ENCODE measurements around the gene ARHGAP12. TPM values are rescaled to one million over a fixed set of nuclear protein-coding genes. Genes with fewer than 3 reads are reported as not detected.
A peak's percentile ranks its signal among the peaks of the same experiment; 100 is the strongest.
"Not testable (repeated sequence)": the region's sequence is repeated elsewhere in the genome, so short reads cannot be mapped to it uniquely, and the experiment has no call there.

The ARHGAP12 gene
- total and polyA plus RNA-seq, 2 experiments from 2014 or later: 12.7 to 29.1 TPM

GRCh38 chr10:31974434-31975124 lies 45.9 kb upstream of the ARHGAP12 start:
- Histone ChIP-seq H3K27me3 (no peaks in the 10 kb centered on the region), H3K4me3 (no peak overlapping the region), H3K27ac (no peak overlapping the region), H3K36me3 (no peaks in the 10 kb centered on the region), H3K9me3 (ENCODE audit: low read depth) (no peaks in the 10 kb centered on the region), H3K4me1 (ENCODE audit: low read depth) (no peaks in the 10 kb centered on the region)
- TF ChIP-seq, protein P1, sequence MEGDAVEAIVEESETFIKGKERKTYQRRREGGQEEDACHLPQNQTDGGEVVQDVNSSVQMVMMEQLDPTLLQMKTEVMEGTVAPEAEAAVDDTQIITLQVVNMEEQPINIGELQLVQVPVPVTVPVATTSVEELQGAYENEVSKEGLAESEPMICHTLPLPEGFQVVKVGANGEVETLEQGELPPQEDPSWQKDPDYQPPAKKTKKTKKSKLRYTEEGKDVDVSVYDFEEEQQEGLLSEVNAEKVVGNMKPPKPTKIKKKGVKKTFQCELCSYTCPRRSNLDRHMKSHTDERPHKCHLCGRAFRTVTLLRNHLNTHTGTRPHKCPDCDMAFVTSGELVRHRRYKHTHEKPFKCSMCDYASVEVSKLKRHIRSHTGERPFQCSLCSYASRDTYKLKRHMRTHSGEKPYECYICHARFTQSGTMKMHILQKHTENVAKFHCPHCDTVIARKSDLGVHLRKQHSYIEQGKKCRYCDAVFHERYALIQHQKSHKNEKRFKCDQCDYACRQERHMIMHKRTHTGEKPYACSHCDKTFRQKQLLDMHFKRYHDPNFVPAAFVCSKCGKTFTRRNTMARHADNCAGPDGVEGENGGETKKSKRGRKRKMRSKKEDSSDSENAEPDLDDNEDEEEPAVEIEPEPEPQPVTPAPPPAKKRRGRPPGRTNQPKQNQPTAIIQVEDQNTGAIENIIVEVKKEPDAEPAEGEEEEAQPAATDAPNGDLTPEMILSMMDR (IDR thresholded peaks at IDR 0.05; ENCODE audit: low read depth, low read length): no peak
- no peak for DNase-seq (ENCODE audit: low read depth in 1 of 2, low spot score in 1 of 2)

DNA sequence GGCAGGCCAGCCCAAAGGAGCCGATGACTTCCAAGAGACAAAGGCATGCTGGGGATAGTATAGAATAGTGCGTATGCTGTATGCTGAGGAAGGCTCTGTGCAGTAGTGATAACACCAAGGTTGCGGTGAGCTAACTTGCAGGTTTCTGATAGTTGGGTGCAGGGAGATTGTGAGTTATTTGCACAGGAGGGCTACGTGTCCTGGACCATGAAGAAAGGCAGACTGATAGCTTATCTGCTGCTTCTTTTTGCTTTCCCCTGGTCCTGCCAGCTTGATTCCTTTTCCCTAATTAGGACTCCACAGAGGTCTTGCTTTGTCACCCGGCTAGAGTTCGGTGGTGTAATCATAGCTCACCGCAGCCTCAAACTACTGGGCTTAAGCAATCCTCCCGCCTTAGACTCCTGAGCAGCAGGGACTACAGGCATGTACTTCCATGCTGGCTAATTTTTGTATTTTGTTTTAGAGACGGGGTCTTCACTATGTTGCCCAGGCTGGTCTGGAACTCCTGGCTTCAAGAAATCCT lies 43.9 kb upstream of the ARHGAP12 start:
- Histone ChIP-seq H3K27me3 (no peaks in the 10 kb centered on the region), H3K9me3 (ENCODE audit: low read depth) (no peaks in the 10 kb centered on the region)

GRCh38 chr10:31969847-31970246 lies 41.2 kb upstream of the ARHGAP12 start:
- DNase-seq (ENCODE audit: low read depth in 1 of 2, low spot score in 1 of 2); H3K9me3 ChIP-seq (ENCODE audit: low read depth); H3K27ac ChIP-seq; H3K36me3 ChIP-seq; H3K27me3 ChIP-seq; H3K4me1 ChIP-seq (ENCODE audit: low read depth); H3K4me3 ChIP-seq: not testable (repeated sequence)

More for the DNA sequence above, 43.9 kb upstream of the ARHGAP12 start:
- Histone ChIP-seq H3K4me3 (no peak overlapping the region), H3K4me1 (ENCODE audit: low read depth) (no peaks in the 10 kb centered on the region), H3K27ac (no peak overlapping the region), H3K36me3 (no peaks in the 10 kb centered on the region)
- TF ChIP-seq, protein P1 (IDR thresholded peaks at IDR 0.05; ENCODE audit: low read depth, low read length): no peak
- peak in 1 of 2 donors; percentile 38 for DNase-seq (ENCODE audit: low read depth in 1 of 2, low spot score in 1 of 2)

DNA sequence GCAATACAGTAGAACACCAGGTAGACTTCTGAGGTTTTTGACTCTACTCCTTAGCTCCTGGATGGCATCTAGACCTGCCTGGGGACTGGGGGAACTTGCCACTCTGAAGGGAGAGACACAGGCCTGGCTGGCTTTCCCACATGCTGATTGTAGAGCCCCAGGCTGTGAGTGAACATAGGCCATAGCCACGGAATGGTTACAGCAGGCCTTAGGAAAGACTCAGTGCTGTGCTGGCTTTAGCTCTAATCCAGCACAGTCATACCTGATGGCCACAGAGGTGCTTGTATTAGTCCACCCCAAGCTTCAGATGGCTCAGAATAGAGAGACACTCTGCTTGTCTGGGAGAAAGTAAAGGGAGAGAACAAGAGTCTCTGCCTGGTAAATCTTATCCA lies 35.0 kb upstream of the ARHGAP12 start:
- no peak overlapping the region for H3K27ac ChIP-seq
- TF ChIP-seq, protein P1 (IDR thresholded peaks at IDR 0.05; ENCODE audit: low read depth, low read length): no peak
- no peaks in the 10 kb centered on the region for H3K9me3 ChIP-seq (ENCODE audit: low read depth)
- no peaks in the 10 kb centered on the region for H3K36me3 ChIP-seq
- no peaks in the 10 kb centered on the region for H3K4me1 ChIP-seq (ENCODE audit: low read depth)
- no peak overlapping the region for H3K4me3 ChIP-seq
- no peak for DNase-seq (ENCODE audit: low read depth in 1 of 2, low spot score in 1 of 2)
- H3K27me3 ChIP-seq: no peaks in the 10 kb centered on the region

GRCh38 chr10:31962826-31963588 lies 34.4 kb upstream of the ARHGAP12 start:
- H3K9me3 ChIP-seq (ENCODE audit: low read depth): no peaks in the 10 kb centered on the region
- no peak overlapping the region for H3K4me3 ChIP-seq
- H3K27ac ChIP-seq: no peak overlapping the region
- TF ChIP-seq, protein P1 (IDR thresholded peaks at IDR 0.05; ENCODE audit: low read depth, low read length): no peak
- no peaks in the 10 kb centered on the region for H3K4me1 ChIP-seq (ENCODE audit: low read depth)
- no peaks in the 10 kb centered on the region for H3K27me3 ChIP-seq
- H3K36me3 ChIP-seq: no peaks in the 10 kb centered on the region
- no peak for DNase-seq (ENCODE audit: low read depth in 1 of 2, low spot score in 1 of 2)
